HG03469 (cell line): ENCODE results near the gene TMEM126B.

ENCODE experiments used
- ATAC-seq: cut with Tn5 transposase; IDR thresholded peaks from one replicate; pipeline ENCODE4 v1.9.1; 2021; ENCODE audit warnings: mild to moderate bottlenecking, moderate library complexity, moderate number of reproducible peaks; ENCODE audit not compliant: unreplicated experiment

TMEM126B gene

GRCh38 chr11:85680897-85681296 is 52.5 kb downstream of the TMEM126B start:
- no peak for ATAC-seq

- peak; percentile 68 for ATAC-seq
Observed at GRCh38 chr11:85682330-85683305, 54.2 kb downstream of the TMEM126B start.

DNA sequence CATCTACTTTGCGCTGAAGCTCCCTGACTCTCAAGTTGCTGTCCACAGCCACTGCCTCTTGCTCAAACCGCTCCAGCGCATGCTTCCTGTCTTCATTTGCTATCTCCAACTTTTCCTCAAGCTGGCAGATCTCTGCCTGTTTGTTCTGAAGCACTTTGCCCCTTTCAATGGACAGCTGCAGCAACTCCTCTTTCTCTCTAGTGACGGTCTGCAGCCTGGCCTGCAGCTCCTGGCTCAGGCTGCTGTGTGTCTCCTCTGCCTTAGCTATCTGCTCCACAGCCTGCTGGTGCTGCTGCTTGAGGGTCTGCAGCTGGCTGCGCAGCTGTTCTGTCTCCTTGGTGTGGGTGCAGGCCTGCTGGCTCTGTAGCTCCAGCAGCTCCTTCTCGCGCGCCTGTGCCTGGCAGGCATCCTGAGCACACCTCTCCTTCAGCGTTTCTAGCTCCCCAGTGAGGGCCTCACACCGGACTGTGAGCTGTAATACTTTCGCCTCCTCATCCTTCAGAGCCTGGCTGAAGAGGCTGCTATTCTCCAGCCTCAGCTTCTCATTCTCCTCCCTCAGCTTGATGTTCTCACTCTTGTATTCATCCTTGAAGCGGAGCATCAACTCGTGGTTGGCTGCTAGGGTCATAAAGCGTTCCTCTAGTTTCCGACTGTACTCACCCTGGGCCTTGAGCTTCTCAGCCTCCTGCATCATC is 56.9 kb downstream of the TMEM126B start:
- no peak for ATAC-seq

DNA sequence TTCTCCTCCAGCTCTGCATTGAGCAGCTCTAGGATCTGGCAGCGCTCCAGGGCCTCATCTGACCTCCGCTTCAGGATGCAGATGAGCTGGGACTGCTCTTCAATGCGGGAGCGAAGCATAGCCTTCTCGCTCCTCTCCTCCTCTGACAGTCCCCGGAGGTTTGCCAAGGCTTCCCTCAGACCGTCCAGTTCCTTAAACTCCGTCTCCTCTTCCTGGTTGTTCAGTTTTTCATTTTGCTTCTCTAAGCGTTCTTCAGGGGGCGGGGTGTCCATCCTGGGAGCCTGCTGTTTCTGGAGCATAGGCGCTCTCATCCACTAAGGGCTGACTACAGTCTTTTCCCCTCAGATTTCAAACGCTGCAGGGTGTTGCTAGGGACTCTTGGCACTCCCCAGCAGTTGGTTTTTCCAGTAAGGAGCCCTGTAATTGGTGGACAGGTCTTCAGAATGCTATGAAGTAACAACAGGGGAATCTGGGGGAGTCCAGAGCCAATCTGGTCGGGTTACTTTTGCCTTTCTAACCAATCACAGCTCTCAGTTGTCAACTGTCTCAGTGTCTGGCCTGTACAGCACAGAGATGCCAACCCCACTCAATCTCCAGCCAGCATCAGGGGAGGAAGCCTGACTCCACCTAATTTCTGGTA is 57.5 kb downstream of the TMEM126B start, which contains the start of gene CCDC89:
Gene CCDC89, minus strand, starts transcription at position 376 of the 640 bp plus-strand sequence. Its CDS starts 65 bp downstream, at position 311.
- no peak for ATAC-seq
